Adipocyte (in vitro differentiated cells): ENCODE measurements around the gene NFIB.

ENCODE experiments used
- DNase-seq: peaks from one replicate; pipeline ENCODE4 v3.0.0-alpha.2; 2015; ENCODE audit warnings: low read depth
- H3K27me3 ChIP-seq: replicated peaks from 2 replicates; pipeline ENCODE4 v1.7.0; 2013; ENCODE audit warnings: mild to moderate bottlenecking, low read length, moderate library complexity; ENCODE audit not compliant: control insufficient read depth, insufficient read depth
- H3K36me3 ChIP-seq: 2 replicates; pipeline ENCODE4 v1.7.0; 2013; ENCODE audit warnings: low read length, mild to moderate bottlenecking, moderate library complexity; ENCODE audit not compliant: control insufficient read depth, insufficient read depth, severe bottlenecking
- H3K4me1 ChIP-seq: 2 replicates; pipeline ENCODE4 v1.7.0; 2013; ENCODE audit warnings: mild to moderate bottlenecking, low read length, moderate library complexity; ENCODE audit not compliant: control insufficient read depth, insufficient read depth
- H3K4me3 ChIP-seq: 2 replicates; pipeline ENCODE4 v1.7.0; 2013; ENCODE audit warnings: mild to moderate bottlenecking, low read length, moderate library complexity
- H3K9ac ChIP-seq: 2 replicates; pipeline ENCODE4 v1.7.0; 2013; ENCODE audit warnings: mild to moderate bottlenecking, low read length, moderate library complexity
- H3K9me3 ChIP-seq: 2 replicates; pipeline ENCODE4 v1.7.0; 2013; ENCODE audit warnings: mild to moderate bottlenecking, low read length, moderate library complexity; ENCODE audit not compliant: control insufficient read depth

NFIB gene

GRCh38 chr9:14052359-14052758, 261.6 kb downstream of the NFIB start:
- no peak overlapping the region for H3K9ac ChIP-seq
- peaks cover 29% of the 10 kb centered on the region for H3K9me3 ChIP-seq
- no peak for DNase-seq
- H3K4me3 ChIP-seq, result no peak overlapping the region
- no peaks in the 10 kb centered on the region for H3K36me3 ChIP-seq
- no peaks in the 10 kb centered on the region for H3K27me3 ChIP-seq
- no peaks in the 10 kb centered on the region for H3K4me1 ChIP-seq

- Histone ChIP-seq H3K27me3 (no peaks in the 10 kb centered on the region), H3K4me1 (no peaks in the 10 kb centered on the region), H3K9me3 (peaks cover 29% of the 10 kb centered on the region), H3K36me3 (no peaks in the 10 kb centered on the region), H3K4me3 (no peak overlapping the region), H3K9ac (no peak overlapping the region)
- peak; percentile 47 for DNase-seq
These were observed 262.5 kb downstream of the NFIB start for GRCh38 chr9:14051419-14051818.

DNA sequence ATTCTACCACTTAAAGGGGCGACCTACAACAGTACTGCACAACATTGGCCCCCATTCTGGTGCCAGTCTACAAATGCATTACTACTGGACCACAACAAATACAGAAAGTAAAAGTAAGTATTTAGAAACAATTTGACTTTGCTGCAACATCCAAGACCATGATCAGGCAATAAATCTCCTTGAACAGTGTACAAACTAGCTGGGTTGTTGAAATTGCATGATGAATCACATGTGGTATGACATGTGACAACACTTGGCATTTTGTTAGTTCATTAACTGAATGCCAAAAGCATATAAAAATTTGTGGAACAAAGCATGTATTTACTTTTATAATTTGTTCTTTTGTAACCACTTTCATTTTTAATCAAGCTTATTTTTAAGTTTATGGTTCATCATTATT, 270.5 kb downstream of the NFIB start:
- no peaks in the 10 kb centered on the region for H3K36me3 ChIP-seq
- peaks cover 12% of the 10 kb centered on the region for H3K4me1 ChIP-seq
- no peak overlapping the region for H3K9ac ChIP-seq
- H3K27me3 ChIP-seq, result no peaks in the 10 kb centered on the region
- H3K9me3 ChIP-seq, result no peaks in the 10 kb centered on the region
- H3K4me3 ChIP-seq, result peak overlapping the region; percentile 67
- DNase-seq, result peak; percentile 5

DNA sequence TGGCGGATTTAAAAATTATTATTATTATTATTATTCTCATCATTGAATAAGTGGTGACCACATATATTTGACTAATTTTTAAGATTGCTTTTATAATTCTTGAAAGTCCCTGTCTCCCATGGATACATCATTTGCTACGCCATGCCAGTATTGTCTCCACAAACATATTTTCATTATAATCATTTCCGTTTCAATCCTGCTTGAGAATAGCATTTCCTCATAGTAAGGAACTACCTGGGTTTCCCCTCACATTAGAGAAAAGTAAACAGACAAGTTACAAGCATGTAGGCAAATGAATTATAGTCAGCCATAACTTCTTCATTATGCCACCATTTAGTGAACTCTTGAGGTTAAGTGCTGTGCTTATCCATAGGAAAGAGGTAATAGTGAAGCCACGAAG, 276.6 kb downstream of the NFIB start:
- H3K4me1 ChIP-seq, result no peaks in the 10 kb centered on the region
- no peaks in the 10 kb centered on the region for H3K36me3 ChIP-seq
- H3K9me3 ChIP-seq, result no peaks in the 10 kb centered on the region
- no peak for DNase-seq
- H3K27me3 ChIP-seq, result no peaks in the 10 kb centered on the region
- no peak overlapping the region for H3K4me3 ChIP-seq
- H3K9ac ChIP-seq, result no peak overlapping the region

DNA sequence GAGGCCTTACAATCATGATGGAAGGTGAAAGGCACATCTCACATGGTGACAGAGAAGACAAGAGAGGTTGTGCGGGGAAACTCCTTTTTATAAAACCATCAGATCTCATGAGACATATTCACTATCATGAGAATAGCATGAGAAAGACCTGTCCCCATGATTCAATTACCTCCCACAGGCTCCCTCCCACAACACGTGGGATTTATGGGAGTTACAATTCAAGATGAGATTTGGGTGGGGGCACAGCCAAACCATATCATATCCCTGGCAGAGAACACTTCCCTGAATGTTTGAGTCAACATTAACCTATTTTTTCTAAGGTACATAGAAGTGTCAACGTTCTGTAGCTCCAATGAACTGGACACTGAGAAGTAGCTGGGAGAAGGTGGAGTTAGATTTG, 280.9 kb downstream of the NFIB start:
- no peaks in the 10 kb centered on the region for H3K9me3 ChIP-seq
- no peaks in the 10 kb centered on the region for H3K36me3 ChIP-seq
- no peaks in the 10 kb centered on the region for H3K27me3 ChIP-seq
- H3K4me3 ChIP-seq, result no peak overlapping the region
- DNase-seq, result no peak
- no peak overlapping the region for H3K9ac ChIP-seq
- H3K4me1 ChIP-seq, result peaks cover 7% of the 10 kb centered on the region
